ENCODE measurements around the gene RAB40A.
A peak's percentile ranks its signal among the peaks of the same experiment; 100 is the strongest.
"Not testable (repeated sequence)": the region's sequence is repeated elsewhere in the genome, so short reads cannot be mapped to it uniquely, and the experiment has no call there.

The RAB40A gene

DNA sequence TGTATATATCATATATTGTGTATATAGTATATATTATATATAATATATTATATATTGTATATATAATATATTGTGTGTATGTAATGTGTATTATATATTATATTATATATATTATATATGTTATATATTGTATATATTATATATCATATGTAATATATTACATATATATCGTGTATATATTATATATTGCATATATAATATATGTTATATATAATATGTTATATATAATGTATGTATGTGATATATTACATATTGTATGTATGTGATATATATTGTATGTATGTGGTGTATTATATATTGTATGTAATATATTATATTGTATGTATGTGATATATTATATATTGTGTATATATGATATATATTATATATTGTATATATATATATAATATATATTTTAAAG is 30.5 kb downstream of the RAB40A start:
- CTCF ChIA-PET: interaction anchor here (0.7 to 1.4 kb wide), 2 partner anchors 9 to 170 kb away, joined by 3 to 5 read pairs; no protein-coding TSS in a partner anchor
- WGBS (ENCODE audit: insufficient coverage): no CpG with 5 or more reads among the region's 1 CpG

DNA sequence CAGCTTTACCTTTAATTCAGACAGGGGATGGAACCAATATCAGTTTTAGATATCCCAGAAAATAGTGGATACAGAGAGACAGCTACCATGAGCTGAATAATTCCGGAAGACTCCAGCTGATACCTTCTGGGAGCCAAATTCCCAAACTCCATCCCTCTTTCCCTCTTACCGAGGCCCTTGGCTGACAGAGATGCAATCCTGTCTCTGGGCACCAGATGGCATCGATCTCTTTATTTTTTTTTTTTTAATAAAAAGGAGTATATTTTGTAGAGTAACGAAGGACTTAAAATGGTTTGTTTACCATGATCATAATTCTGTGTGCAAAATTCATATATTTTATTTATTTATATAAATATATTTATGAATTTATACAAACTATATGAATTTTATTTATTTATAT is 31.0 kb downstream of the RAB40A start:
- Histone ChIP-seq H3K4me1 (ENCODE audit: control extremely low read depth in 1 of 4, control insufficient read depth in 4 of 4, insufficient read depth in 4 of 4, low read length in 3 of 4) (peaks cover 0 to 4% (median 0%) of the 10 kb centered on the region in 4 experiments), H3K9me3 (ENCODE audit: control extremely low read depth in 1 of 5, control insufficient read depth in 4 of 5, insufficient read depth in 2 of 5, low read depth in 1 of 5, low read length in 4 of 5) (no peaks in the 10 kb centered on the region), H3K27ac (ENCODE audit: insufficient read depth in 1 of 2, low read depth in 1 of 2, low read length in 2 of 2, poor library complexity in 1 of 2, severe bottlenecking in 2 of 2) (no peak overlapping the region), H3K4me3 (ENCODE audit: control insufficient read depth in 1 of 7, extremely low read depth in 1 of 7, insufficient read depth in 4 of 7, low read depth in 2 of 7, low read length in 6 of 7) (no peak overlapping the region), H3K27me3 (replicated peaks in 2 of 5; ENCODE audit: control insufficient read depth in 4 of 5, insufficient read depth in 5 of 5, low read length in 4 of 5) (no peaks in the 10 kb centered on the region), H3K36me3 (ENCODE audit: control insufficient read depth in 4 of 4, insufficient read depth in 4 of 4, low read length in 3 of 4) (no peaks in the 10 kb centered on the region)
- peak in 2 of 3 donors; percentile 18 to 24 for DNase-seq
- ChIA-PET POLR2A (no interaction called here), CTCF (no interaction called here)
- no CpG with 5 or more reads among the region's 4 CpGs for WGBS (ENCODE audit: insufficient coverage)

More for the DNA sequence above, 30.5 kb downstream of the RAB40A start:
- Histone ChIP-seq H3K4me1 (ENCODE audit: control extremely low read depth in 1 of 4, control insufficient read depth in 4 of 4, insufficient read depth in 4 of 4, low read length in 3 of 4) (peaks cover 0 to under 1% (median 0%) of the 10 kb centered on the region in 4 experiments), H3K27me3 (replicated peaks in 2 of 5; ENCODE audit: control insufficient read depth in 4 of 5, insufficient read depth in 5 of 5, low read length in 4 of 5) (no peaks in the 10 kb centered on the region), H3K27ac (ENCODE audit: insufficient read depth in 1 of 2, low read depth in 1 of 2, low read length in 2 of 2, poor library complexity in 1 of 2, severe bottlenecking in 2 of 2) (no peak overlapping the region), H3K36me3 (ENCODE audit: control insufficient read depth in 4 of 4, insufficient read depth in 4 of 4, low read length in 3 of 4) (no peaks in the 10 kb centered on the region), H3K9me3 (ENCODE audit: control extremely low read depth in 1 of 5, control insufficient read depth in 4 of 5, insufficient read depth in 2 of 5, low read depth in 1 of 5, low read length in 4 of 5) (no peaks in the 10 kb centered on the region), H3K4me3 (ENCODE audit: control insufficient read depth in 1 of 7, extremely low read depth in 1 of 7, insufficient read depth in 4 of 7, low read depth in 2 of 7, low read length in 6 of 7) (no peak overlapping the region)
- no peak for DNase-seq
- POLR2A ChIA-PET: interaction anchor here (0.6 kb wide), 1 partner anchor 257 kb away, joined by 3 read pairs; no protein-coding TSS in a partner anchor

DNA sequence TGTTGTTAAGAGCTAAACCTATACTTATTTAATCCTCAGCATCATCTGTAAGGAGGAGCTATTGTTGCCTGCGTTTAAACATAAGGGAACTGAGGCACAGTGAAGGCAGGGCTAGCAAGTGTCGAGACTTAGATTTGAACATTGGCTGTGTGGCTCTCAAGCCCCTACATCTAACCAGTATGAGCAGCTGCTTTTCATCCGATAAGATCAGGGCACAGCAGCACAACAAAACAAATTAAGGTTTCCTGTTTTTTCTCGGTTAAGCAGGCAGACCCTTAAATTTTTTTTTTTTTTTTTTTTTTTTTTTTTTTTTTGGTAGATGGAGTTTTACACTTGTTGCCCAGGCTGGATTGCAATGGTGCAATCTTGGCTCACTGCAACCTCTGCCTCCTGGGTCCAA is 35.6 kb downstream of the RAB40A start:
- POLR2A ChIA-PET: no interaction called here

DNA sequence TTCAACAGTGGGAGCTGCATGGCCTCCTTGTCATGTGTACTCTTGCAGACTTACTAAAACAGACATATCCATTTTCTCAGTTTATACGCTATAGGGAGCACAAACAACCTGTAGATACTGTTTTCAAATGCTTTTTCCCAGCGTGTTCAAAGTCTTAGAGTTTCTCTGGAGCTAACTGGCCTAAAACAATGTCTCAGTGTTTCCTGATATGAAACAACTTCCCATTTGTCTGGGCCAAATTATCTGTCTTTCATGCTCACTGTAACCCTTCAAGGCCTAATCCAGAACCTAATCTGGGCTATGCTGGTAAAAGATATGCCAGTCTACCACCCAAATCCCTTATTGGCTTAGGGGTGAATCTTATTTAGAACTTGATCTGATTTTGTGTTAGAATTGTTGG is 38.8 kb downstream of the RAB40A start:
- Histone ChIP-seq H3K36me3 (ENCODE audit: control insufficient read depth in 4 of 4, insufficient read depth in 4 of 4, low read length in 3 of 4) (no peaks in the 10 kb centered on the region), H3K27me3 (replicated peaks in 2 of 5; ENCODE audit: control insufficient read depth in 4 of 5, insufficient read depth in 5 of 5, low read length in 4 of 5) (no peaks in the 10 kb centered on the region), H3K4me1 (ENCODE audit: control extremely low read depth in 1 of 4, control insufficient read depth in 4 of 4, insufficient read depth in 4 of 4, low read length in 3 of 4) (peaks cover 0 to 9% (median 2%) of the 10 kb centered on the region in 4 experiments), H3K4me3 (ENCODE audit: control insufficient read depth in 1 of 7, extremely low read depth in 1 of 7, insufficient read depth in 4 of 7, low read depth in 2 of 7, low read length in 6 of 7) (no peak overlapping the region), H3K9me3 (ENCODE audit: control extremely low read depth in 1 of 5, control insufficient read depth in 4 of 5, insufficient read depth in 2 of 5, low read depth in 1 of 5, low read length in 4 of 5) (no peaks in the 10 kb centered on the region), H3K27ac (ENCODE audit: insufficient read depth in 1 of 2, low read depth in 1 of 2, low read length in 2 of 2, poor library complexity in 1 of 2, severe bottlenecking in 2 of 2) (no peak overlapping the region)
- DNase-seq: no peak
- ChIA-PET CTCF (no interaction called here), POLR2A (interaction anchor here (0.6 kb wide), 1 partner anchor 1551 kb away, joined by 6 read pairs; no protein-coding TSS in a partner anchor)
- WGBS (ENCODE audit: insufficient coverage): 55% methylated on average over 1 of the region's 2 CpGs

More for the DNA sequence above, 35.6 kb downstream of the RAB40A start:
- Histone ChIP-seq H3K4me1 (ENCODE audit: control extremely low read depth in 1 of 4, control insufficient read depth in 4 of 4, insufficient read depth in 4 of 4, low read length in 3 of 4) (peaks cover 0 to 9% (median 2%) of the 10 kb centered on the region in 4 experiments), H3K27ac (ENCODE audit: insufficient read depth in 1 of 2, low read depth in 1 of 2, low read length in 2 of 2, poor library complexity in 1 of 2, severe bottlenecking in 2 of 2) (no peak overlapping the region), H3K4me3 (ENCODE audit: control insufficient read depth in 1 of 7, extremely low read depth in 1 of 7, insufficient read depth in 4 of 7, low read depth in 2 of 7, low read length in 6 of 7) (no peak overlapping the region), H3K27me3 (replicated peaks in 2 of 5; ENCODE audit: control insufficient read depth in 4 of 5, insufficient read depth in 5 of 5, low read length in 4 of 5) (no peaks in the 10 kb centered on the region), H3K9me3 (ENCODE audit: control extremely low read depth in 1 of 5, control insufficient read depth in 4 of 5, insufficient read depth in 2 of 5, low read depth in 1 of 5, low read length in 4 of 5) (no peaks in the 10 kb centered on the region), H3K36me3 (ENCODE audit: control insufficient read depth in 4 of 4, insufficient read depth in 4 of 4, low read length in 3 of 4) (no peaks in the 10 kb centered on the region)
- CTCF ChIA-PET: interaction anchor here (1.0 kb wide), 1 partner anchor 8 kb away, joined by 3 read pairs; no protein-coding TSS in a partner anchor
- WGBS (ENCODE audit: insufficient coverage): 68% methylated on average over 2 of the region's 4 CpGs
- peak in 2 of 3 donors; percentile 23 to 37 for DNase-seq

DNA sequence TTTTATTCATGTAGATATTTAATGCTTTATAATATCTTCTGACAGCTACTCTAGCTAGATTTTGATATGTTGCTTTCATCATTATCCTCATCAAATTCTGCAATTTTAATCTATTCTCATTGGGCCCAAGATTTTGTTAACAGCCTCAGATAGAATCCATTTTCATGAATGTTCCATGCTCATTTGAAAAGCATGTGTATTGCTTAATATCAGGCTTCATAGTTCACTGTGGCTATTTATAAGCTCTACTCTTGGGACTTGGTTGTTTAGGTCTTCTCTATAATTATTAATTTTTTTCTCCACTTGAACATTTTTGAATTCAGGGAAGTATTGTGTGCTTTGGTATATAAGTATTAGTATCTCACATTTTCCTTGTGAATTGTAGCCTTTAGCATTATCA is 41.8 kb downstream of the RAB40A start:
- CTCF ChIA-PET: interaction anchor here (1.3 kb wide), 1 partner anchor 12 kb away, joined by 4 read pairs; no protein-coding TSS in a partner anchor
- no peak overlapping the region for H3K4me3 ChIP-seq (ENCODE audit: control insufficient read depth in 1 of 7, extremely low read depth in 1 of 7, insufficient read depth in 4 of 7, low read depth in 2 of 7, low read length in 6 of 7)
- H3K27me3 ChIP-seq (replicated peaks in 2 of 5; ENCODE audit: control insufficient read depth in 4 of 5, insufficient read depth in 5 of 5, low read length in 4 of 5): no peaks in the 10 kb centered on the region
- H3K4me1 ChIP-seq (ENCODE audit: control extremely low read depth in 1 of 4, control insufficient read depth in 4 of 4, insufficient read depth in 4 of 4, low read length in 3 of 4): peaks cover 0 to 5% (median 2%) of the 10 kb centered on the region in 4 experiments
- POLR2A ChIA-PET: no interaction called here
- no peaks in the 10 kb centered on the region for H3K9me3 ChIP-seq (ENCODE audit: control extremely low read depth in 1 of 5, control insufficient read depth in 4 of 5, insufficient read depth in 2 of 5, low read depth in 1 of 5, low read length in 4 of 5)
- no peak for DNase-seq
- H3K27ac ChIP-seq (ENCODE audit: insufficient read depth in 1 of 2, low read depth in 1 of 2, low read length in 2 of 2, poor library complexity in 1 of 2, severe bottlenecking in 2 of 2): no peak overlapping the region
- H3K36me3 ChIP-seq (ENCODE audit: control insufficient read depth in 4 of 4, insufficient read depth in 4 of 4, low read length in 3 of 4): no peaks in the 10 kb centered on the region

DNA sequence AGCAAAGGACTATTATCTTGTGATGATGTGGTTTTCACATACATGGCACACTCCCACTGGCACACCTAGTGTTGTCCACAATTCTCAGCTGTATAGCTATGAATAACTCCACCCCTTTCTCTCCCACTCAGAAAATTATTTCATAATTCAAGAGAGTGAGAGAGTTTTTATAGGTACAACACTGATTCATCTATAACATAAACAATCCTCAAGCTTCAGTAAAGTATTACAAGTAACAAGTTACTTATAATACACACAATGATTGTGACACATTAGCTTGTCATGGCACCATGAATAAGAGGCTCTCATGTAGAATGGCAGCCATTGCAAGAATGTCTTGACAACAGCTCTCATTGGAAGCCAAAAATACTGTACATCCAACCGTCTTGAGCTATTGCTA is 43.9 kb downstream of the RAB40A start:
- peaks cover 0 to under 1% (median 0%) of the 10 kb centered on the region in 4 experiments for H3K4me1 ChIP-seq (ENCODE audit: control extremely low read depth in 1 of 4, control insufficient read depth in 4 of 4, insufficient read depth in 4 of 4, low read length in 3 of 4)
- WGBS (ENCODE audit: insufficient coverage): no CpG with 5 or more reads among the region's 1 CpG
- no peak overlapping the region for H3K4me3 ChIP-seq (ENCODE audit: control insufficient read depth in 1 of 7, extremely low read depth in 1 of 7, insufficient read depth in 4 of 7, low read depth in 2 of 7, low read length in 6 of 7)
- H3K36me3 ChIP-seq (ENCODE audit: control insufficient read depth in 4 of 4, insufficient read depth in 4 of 4, low read length in 3 of 4): no peaks in the 10 kb centered on the region
- POLR2A ChIA-PET: no interaction called here
- CTCF ChIA-PET: interaction anchor here (0.9 kb wide), 1 partner anchor 8 kb away, joined by 3 read pairs; no protein-coding TSS in a partner anchor
- no peak for DNase-seq
- no peak overlapping the region for H3K27ac ChIP-seq (ENCODE audit: insufficient read depth in 1 of 2, low read depth in 1 of 2, low read length in 2 of 2, poor library complexity in 1 of 2, severe bottlenecking in 2 of 2)
- no peaks in the 10 kb centered on the region for H3K27me3 ChIP-seq (replicated peaks in 2 of 5; ENCODE audit: control insufficient read depth in 4 of 5, insufficient read depth in 5 of 5, low read length in 4 of 5)
- peaks cover 0 to 3% (median 0%) of the 10 kb centered on the region in 5 experiments for H3K9me3 ChIP-seq (ENCODE audit: control extremely low read depth in 1 of 5, control insufficient read depth in 4 of 5, insufficient read depth in 2 of 5, low read depth in 1 of 5, low read length in 4 of 5)

DNA sequence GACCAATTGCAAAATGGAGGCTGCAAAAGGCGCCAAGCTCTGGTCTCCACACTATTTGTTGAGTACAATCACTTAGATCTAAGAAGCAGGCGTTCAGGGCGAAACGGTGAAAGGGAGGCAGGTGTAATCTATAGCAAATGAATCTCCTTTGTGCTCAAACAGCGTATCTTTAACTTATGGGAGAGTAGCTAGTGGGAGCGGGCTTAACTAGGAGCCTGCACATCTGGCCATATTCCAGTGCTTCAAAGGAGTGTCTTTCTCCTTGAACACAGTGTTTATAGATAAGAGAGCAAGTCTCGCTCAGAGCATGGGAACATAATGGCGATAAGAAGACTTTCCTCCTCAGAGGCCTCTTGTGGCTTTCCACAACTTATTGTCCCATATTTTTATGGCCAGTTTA is 49.3 kb downstream of the RAB40A start:
- POLR2A ChIA-PET; H3K4me3 ChIP-seq (ENCODE audit: control insufficient read depth in 1 of 7, extremely low read depth in 1 of 7, insufficient read depth in 4 of 7, low read depth in 2 of 7, low read length in 6 of 7); H3K36me3 ChIP-seq (ENCODE audit: control insufficient read depth in 4 of 4, insufficient read depth in 4 of 4, low read length in 3 of 4); H3K27ac ChIP-seq (ENCODE audit: insufficient read depth in 1 of 2, low read depth in 1 of 2, low read length in 2 of 2, poor library complexity in 1 of 2, severe bottlenecking in 2 of 2); H3K9me3 ChIP-seq (ENCODE audit: control extremely low read depth in 1 of 5, control insufficient read depth in 4 of 5, insufficient read depth in 2 of 5, low read depth in 1 of 5, low read length in 4 of 5); H3K4me1 ChIP-seq (ENCODE audit: control extremely low read depth in 1 of 4, control insufficient read depth in 4 of 4, insufficient read depth in 4 of 4, low read length in 3 of 4); H3K27me3 ChIP-seq (replicated peaks in 2 of 5; ENCODE audit: control insufficient read depth in 4 of 5, insufficient read depth in 5 of 5, low read length in 4 of 5); DNase-seq: not testable (repeated sequence)
- 83% methylated on average over 5 of the region's 8 CpGs for WGBS (ENCODE audit: insufficient coverage)
- CTCF ChIA-PET: interaction anchor here (1.3 kb wide), 1 partner anchor 16 kb away, joined by 3 read pairs; no protein-coding TSS in a partner anchor

Data from common myeloid progenitor, CD34-positive (primary cell).